ENCODE data around the gene KCTD20. TPM values are rescaled to one million over a fixed set of nuclear protein-coding genes. Genes with fewer than 3 reads are reported as not detected.

Gene KCTD20
- total and polyA plus RNA-seq, 9 of the 15 experiments (the other 6 are each of a cell fraction or from before 2014, with no cell fraction given), result 28.9 to 160 (median 70.6) TPM

GRCh38 chr6:36443471-36444428, 950 bp downstream of the KCTD20 start (continued):
- 0 out of 2 replicates have a peak, but pooled peaks have one; percentile 42 for TF ChIP-seq VEZF1 (CRISPR knock-in tag; IDR thresholded peaks at IDR 0.05)
- TF ChIP-seq ZNF280A (IDR thresholded peaks at IDR 0.05; ENCODE audit: low read depth, partially characterized antibody), result no peak
- no peak for TF ChIP-seq CCAR2 (IDR thresholded peaks at IDR 0.05; ENCODE audit: low read depth, low read length)
- no peak for TF ChIP-seq FOXO4 (CRISPR knock-in tag; IDR thresholded peaks at IDR 0.05)
- TF ChIP-seq TCF15 (CRISPR knock-in tag; IDR thresholded peaks at IDR 0.05), result no peak
- peak; percentile 76 for TF ChIP-seq PKNOX1 (IDR thresholded peaks at IDR 0.05)
- TF ChIP-seq ZNF512 (tag; IDR thresholded peaks at IDR 0.05), result no peak
- TF ChIP-seq THRAP3 (IDR thresholded peaks at IDR 0.05; ENCODE audit: borderline replicate concordance), result no peak
- TF ChIP-seq ZFX (CRISPR knock-in tag; IDR thresholded peaks at IDR 0.05), result no peak
- TF ChIP-seq SMARCE1 (IDR thresholded peaks at IDR 0.05), result no peak
- no peak for TF ChIP-seq SNRNP70 (optimal IDR thresholded peaks at IDR 0.05; ENCODE audit: low read depth, low read length)
- TF ChIP-seq SP1 (CRISPR knock-in tag; IDR thresholded peaks at IDR 0.05), result no peak; the same call in 1 of the 2 replicates
- no peak for TF ChIP-seq POLR3G (IDR thresholded peaks at IDR 0.05; ENCODE audit: extremely low read depth, insufficient read length, insufficient replicate concordance)
- 0 out of 2 replicates have a peak, but pooled peaks have one; percentile 17 for TF ChIP-seq HMG20B (CRISPR knock-in tag; IDR thresholded peaks at IDR 0.05)
- no peak for TF ChIP-seq ZNF253 (CRISPR knock-in tag; conservative IDR thresholded peaks at IDR 0.05)
- 0 out of 4 replicates have a peak, but pooled peaks of 1 of the 2 experiments have one; percentile 28 for TF ChIP-seq ETV6 (IDR thresholded peaks at IDR 0.05; ENCODE audit: borderline replicate concordance in 1 of 2, low read depth in 2 of 2, low read length in 1 of 2)
- no peak for TF ChIP-seq ETV6 (CRISPR knock-in tag; IDR thresholded peaks at IDR 0.05; ENCODE audit: borderline replicate concordance)
- TF ChIP-seq MEIS2 (IDR thresholded peaks at IDR 0.05; ENCODE audit: partially characterized antibody), result peak; percentile 43
